Islet of Langerhans (tissue), 1 donor: Measurements from ENCODE around the gene SGK1.
"Not testable (repeated sequence)": the region's sequence is repeated elsewhere in the genome, so short reads cannot be mapped to it uniquely, and the experiment has no call there.

Experiments used
- FAIRE-seq: peaks from one replicate; lab custom pipeline; 2011; peaks lifted over from hg19 to GRCh38; lab: Jason Lieb, UNC

The SGK1 gene

GRCh38 chr6:134303891-134304290 lies 14.0 kb downstream of the SGK1 start:
- no peak for FAIRE-seq

- FAIRE-seq = no peak
Measured at GRCh38 chr6:134299236-134299635, 18.7 kb downstream of the SGK1 start.

DNA sequence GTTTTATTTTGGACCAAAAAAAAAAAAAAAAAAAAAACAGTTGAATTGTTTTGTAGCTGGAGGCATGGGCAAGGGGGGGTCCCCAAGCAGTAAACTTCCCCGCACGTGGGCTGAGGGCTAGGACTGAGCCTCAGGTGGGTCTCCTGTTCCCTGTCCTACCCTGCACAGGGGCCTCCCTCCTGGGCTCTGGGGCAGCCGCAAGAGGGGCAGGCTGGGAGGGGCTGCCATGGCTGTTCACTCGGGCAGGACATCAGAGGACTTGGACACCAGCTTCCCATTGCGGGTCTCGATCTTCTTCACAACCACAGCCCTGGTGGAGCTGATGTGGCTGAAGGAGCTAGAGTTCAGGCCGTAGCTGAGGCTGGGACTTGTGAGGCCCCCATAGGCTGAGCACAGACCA lies 21.1 kb downstream of the SGK1 start:
- no peak for FAIRE-seq

DNA sequence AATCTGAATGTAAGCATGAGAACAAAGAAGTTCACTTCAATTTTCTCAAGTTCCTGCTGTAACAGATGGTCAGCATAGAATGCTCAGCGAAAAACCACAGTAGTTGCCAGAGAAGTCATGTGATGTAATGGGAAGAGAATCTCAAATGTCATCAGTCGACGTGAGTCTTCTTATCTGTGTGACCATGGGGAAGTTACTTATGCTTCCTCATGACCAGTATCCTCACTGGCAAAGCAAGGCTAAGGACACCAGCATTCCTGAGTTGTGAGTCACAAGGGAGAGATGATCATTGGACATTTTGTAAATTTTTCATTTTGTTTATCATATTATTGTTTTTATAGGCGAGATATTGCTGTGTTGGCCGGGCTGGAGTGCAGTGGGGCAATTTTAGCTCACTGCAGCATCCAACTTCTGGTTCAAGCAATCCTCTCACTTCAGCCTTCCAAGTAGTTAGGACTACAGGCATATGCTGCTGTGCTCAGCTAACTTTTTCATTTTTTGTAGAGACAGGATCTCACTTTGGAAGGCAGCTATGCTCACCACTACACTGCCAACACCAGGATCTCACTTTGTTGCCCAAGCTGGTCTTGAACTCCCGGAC lies 21.9 kb downstream of the SGK1 start:
- no peak for FAIRE-seq

DNA sequence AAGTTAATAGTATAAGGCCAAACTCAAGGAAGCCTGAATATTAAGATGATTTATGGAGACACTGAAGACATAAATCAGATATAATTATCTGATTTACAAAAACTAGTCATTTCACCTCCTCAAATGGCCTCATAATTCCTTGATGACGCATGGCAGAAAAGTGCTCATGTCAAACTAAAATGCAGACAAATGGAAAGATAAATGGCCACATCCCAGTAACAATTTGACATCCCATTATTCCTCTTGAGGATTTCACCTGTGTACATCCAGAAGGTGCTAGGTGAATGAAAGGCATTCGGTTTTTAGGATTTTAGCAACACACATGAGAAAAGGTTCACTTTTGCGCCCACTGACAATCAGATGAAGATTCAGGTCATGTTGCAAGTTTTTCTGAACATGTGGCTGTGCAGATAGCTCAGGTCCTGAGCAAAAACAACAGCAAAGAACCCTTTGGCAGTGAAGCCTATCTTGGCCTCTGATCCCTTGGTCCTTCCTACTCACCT lies 24.2 kb downstream of the SGK1 start:
- FAIRE-seq = no peak

DNA sequence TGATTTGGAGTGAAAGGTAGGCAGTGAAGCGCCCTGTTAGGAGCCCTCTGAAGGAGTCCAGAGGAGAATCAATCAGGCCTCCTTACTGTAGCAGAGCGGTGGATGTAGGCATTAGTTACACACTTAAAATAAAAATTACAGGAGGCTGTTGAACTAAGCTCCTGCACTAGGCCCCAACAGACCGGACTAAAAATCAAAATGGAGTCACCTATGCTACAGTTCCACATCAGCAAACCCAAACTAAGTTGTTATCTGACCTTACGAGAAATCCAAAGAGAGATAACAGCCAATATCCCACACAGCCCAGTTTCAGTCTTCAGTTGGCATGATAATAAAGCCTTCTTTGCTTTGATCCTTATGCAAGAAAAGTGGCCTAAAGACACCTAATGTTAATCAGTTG lies 26.8 kb downstream of the SGK1 start:
- FAIRE-seq = no peak

DNA sequence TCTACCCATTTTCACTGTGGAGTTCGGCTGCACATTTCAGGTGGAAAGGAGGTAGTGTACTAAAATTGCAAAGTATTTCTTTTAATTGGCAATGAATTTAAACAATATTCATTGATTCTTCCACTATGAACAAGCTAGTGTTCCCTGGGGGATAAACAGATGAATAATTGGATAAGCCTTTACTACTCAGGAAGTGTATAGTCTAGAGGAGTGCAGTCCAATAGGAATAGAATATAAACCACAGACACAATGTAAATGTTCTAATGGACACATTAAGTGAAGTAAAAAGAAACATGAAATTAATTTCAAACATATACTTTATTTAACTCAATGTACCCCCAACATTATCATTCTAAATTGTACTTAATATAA lies 28.7 kb downstream of the SGK1 start:
- FAIRE-seq = no peak

GRCh38 chr6:134288538-134289203 lies 29.2 kb downstream of the SGK1 start:
- no peak for FAIRE-seq

DNA sequence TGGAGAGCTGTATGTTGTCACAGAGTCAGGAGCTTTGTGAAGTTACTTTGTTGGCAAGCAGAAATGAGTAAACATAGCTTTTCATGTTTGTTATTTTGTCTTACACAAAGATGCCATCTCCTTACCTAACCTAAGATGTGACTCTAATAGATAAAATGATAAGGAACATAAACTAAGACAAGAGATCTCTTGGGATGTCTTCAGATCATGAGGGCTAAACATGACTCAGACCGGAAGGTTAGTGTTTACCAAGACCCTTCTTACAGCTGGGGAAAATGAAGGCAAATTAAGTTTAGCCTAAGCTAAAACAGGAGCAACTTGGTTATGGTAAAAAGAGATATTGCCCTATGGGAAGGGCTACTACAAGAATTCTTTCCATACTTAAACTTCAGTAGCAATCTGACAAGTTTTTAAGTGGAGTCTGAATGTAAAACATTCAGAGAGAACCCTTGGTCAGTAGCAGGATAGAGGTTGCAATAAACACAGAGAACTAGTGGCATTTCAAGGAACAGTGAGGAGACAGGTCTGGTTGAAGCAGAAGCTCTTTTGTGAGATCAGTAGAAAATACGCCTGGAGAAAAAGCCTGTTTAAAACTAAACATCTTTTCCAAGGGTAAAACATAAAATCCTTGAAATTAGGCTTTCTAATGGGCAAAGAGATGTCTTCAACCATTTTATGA lies 29.9 kb downstream of the SGK1 start:
- no peak for FAIRE-seq

- FAIRE-seq = no peak
Measured at GRCh38 chr6:134282816-134283215, 35.1 kb downstream of the SGK1 start.

- no peak for FAIRE-seq
Measured at GRCh38 chr6:134281388-134281787, 36.5 kb downstream of the SGK1 start.

DNA sequence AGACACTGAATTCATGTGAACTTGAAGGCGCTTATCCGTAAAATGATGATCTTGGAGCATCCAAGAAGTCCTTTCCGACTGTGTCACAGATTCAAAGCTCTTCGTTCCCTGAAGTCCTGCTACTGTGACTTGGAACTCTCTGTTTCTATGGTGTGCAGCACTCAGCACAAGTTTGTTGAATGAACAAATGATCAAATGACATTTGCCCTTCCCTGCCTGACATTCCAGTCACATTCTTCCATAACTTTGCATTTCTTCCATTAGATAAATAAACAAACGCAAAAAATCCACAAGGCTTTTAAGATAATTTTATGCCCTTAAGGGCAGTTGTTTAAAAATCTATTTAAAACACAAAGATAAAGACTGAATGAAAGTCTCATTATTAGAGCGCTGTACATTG lies 39.9 kb downstream of the SGK1 start:
- FAIRE-seq = no peak

DNA sequence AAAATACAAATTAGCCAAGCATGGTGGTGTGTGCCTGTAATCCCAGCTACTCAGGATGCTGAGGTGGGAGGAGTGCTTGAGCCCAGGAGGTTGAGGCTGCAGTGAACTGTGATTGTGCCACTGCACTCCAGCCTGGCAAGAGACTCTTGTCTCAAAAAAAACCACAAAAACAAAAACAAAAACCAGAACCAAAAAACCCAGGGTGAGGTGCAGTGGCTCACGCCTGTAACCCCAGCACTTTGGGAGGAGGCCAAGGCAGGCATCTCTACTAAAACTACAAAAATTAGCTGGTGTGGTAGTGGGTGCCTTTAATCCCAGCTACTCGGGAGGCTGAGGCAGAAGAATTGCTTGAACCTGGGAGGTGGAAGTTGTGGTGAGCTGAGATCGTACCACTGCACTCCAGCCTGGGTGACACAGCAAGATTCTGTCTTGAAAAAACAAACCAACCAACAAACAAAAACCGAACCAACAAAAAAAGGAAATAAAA lies 41.0 kb downstream of the SGK1 start:
- not testable (repeated sequence) for FAIRE-seq

DNA sequence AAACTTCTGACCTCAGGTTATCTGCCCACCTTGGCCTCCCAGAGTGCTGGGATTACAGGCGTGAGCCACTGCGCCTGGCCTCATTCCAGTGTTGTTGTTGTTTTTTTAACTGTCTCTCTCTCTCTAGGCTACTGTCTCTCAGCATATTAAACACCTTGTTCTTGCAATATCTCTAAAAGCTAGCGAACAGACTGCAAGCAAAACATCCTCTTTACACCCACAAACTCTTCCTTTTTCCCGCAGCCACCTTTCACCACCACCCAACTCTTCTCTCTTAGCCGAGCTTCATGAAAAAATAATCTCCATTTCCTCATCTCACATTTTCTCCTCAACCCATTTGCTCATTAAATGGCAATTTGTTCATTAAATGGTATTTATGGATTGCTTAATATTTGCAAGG lies 45.5 kb downstream of the SGK1 start:
- no peak for FAIRE-seq

DNA sequence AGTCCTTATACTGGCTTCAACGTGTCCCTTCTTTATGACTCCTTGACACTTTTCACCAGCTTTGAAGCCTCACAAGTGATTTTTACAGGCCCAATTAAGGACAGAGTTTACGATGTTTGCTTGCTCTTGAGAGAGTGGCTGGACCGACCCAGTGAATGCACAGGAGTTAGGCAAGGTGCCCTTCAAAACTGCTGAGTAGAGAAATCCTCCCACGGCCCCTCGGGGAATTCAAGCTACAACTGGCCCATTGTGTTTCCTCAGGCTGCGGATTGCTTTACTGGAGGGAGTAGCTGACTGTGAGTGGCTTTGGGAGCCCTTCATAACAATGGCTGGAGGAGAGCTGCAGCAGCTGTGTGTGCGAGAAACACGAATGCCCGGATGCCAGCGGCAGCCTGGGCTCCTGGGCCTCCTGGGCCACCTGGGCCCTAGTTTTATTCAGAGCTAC lies 50.0 kb downstream of the SGK1 start:
- FAIRE-seq = no peak

GRCh38 chr6:134266776-134267175 lies 51.1 kb downstream of the SGK1 start:
- no peak for FAIRE-seq

DNA sequence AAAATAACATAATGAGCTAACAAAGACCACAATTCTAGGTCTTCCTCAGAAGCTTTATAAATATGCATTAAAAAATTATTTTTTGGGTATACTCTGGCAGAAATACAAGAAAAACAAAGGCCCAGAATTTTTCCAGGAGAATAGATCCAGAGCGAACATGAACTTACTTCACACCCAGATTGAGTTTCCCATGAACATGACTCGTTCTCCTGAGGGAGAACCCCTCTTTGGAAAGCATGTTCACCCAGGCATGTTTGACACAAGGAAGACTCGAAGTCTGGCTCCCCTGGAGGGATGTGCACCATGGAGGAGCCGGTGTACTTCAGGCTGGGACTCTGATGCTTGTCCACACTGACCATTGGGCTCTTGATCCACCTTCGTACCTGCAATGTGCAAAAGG lies 56.1 kb downstream of the SGK1 start:
- FAIRE-seq = no peak

DNA sequence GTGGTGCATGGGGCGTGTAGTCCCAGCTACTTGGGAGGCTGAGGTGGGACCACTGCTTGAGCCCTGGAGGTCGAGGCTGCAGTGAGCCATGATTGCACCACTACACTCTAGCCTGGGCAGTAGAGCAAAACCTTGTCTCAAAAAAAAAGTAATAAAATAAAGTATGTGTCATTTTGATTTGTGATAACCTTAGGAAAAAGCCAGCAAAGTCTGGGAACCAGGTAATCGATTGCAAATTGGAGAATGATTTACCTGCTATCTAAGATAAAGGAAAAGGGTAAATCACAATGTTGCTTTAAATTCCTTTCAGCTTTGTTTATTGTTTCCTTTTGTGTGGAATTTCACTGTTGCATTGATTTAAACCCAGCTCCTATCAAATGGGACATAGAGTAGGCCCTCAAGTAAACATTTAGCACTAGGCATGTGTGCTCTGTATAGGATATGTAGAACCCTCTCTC lies 59.0 kb downstream of the SGK1 start:
- FAIRE-seq = no peak

- no peak for FAIRE-seq
Measured at GRCh38 chr6:134257516-134257915, 60.4 kb downstream of the SGK1 start.

GRCh38 chr6:134256862-134257261 lies 61.0 kb downstream of the SGK1 start:
- FAIRE-seq = no peak

GRCh38 chr6:134255280-134255679 lies 62.6 kb downstream of the SGK1 start:
- not testable (repeated sequence) for FAIRE-seq

DNA sequence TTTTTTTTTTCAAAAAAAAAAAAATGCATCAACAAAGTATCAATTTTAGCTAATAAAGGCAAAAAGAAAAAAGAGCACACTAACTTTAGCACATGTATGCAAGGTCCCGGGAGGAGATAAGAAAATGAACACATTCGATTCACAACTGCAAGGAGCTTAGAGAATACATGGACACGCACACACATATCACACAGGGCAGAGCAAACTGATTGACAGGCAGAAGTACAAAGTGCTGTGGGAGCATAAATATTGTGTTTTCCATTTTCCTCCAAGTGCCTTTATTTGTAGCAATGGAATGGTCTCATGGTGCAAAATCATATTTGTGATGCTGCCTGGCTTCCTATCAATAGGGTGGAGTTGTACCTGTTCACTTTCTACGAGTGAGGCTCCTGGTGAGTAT lies 63.8 kb downstream of the SGK1 start:
- FAIRE-seq = no peak

- FAIRE-seq = no peak
Measured at GRCh38 chr6:134253681-134254080, 64.2 kb downstream of the SGK1 start.
